Anterior cingulate cortex (tissue), 58 donors: Measurements from ENCODE around the gene HSBP1L1.
"Not testable (repeated sequence)": the region's sequence is repeated elsewhere in the genome, so short reads cannot be mapped to it uniquely, and the experiment has no call there.

Experiments used
- DNase-seq, 58 donors: peaks; one replicate each; lab custom pipeline; 2025; lab: John Stamatoyannopoulos, UW

HSBP1L1 gene

DNA sequence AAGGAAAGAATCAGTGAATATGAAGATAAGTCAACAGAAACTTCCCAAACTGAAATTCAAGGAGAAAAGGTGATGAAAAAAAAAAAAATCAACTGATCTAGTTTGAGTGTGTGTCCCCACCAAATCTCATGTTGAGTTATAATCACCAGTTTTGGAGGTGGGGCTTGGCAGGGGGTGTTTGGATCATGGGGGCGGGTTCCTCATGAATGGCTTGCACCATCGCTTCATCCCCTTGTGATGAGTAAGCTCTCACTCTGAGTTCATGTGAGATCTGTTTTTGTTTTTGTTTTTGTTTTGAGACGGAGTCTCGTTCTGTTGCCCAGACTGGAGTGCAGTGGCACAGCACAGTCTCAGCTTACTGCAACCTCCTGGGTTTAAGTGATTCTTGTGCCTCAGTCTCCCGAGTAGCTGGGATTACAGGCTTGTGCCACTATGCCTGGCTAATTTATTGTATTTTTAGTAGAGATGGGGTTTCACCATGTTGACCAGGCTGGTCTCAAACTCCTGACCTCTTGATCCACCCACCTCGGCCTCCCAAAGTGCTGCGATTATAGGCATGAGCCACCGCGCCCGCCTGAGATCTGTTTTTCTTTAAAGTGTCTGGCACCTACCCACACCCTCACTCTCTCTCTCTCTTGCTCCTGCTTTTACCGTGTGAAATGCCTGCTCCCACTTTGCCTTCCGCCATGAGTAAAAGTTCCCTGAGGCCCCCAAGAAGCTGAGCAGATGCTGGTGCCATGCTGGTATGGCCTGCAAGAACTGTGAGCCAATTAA is 9.0 kb upstream of the HSBP1L1 start:
- no peak for DNase-seq

- DNase-seq: no peak
These were observed 8.2 kb upstream of the HSBP1L1 start for GRCh38 chr18:79956276-79956675.

DNA sequence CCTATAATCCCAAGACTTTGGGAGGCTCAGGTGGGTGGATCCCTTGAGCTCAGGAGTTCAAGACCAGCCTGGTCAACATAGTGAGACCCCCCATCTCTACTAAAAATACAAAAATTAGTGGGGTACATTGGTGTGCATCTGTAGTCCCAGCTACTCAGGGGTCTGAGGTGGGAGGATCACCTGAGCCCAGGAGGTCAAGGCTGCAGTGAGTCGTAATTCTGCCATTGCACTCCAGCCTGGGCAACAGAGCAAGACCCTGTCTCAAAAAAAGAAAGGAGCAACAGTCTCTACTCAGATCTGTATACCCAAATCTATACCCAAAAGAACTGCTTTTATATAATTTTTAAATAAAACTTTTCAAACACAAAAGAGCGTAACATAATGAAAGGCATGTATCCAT is 5.5 kb upstream of the HSBP1L1 start:
- DNase-seq: no peak

DNA sequence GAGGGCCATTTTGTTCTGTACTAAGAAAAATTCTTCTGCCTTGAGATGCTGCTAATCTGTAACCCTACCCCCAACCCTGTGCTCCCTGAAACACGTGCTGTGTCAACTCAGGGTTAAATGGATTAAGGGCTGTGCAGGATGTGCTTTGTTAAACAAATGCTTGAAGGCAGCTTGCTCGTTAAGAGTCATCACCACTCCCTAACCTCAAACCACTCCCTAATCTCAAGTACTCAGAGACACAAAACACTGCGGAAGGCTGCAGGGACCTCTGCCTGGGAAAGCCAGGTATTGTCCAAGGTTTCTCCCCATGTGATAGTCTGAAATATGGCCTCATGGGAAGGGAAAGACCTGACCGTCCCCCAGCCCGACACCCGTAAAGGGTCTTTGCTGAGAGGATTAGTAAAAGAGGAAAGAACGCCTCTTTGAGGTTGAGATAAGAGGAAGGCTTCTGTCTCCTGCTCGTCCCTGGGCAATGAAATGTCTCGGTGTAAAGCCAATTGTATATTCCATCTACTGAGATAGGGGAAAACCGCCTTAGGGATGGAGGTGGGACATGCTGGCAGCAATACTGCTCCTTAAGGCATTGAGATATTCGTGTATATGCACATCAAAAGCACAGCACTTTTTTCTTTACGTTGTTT is 4.2 kb upstream of the HSBP1L1 start:
- not testable (repeated sequence) for DNase-seq

DNA sequence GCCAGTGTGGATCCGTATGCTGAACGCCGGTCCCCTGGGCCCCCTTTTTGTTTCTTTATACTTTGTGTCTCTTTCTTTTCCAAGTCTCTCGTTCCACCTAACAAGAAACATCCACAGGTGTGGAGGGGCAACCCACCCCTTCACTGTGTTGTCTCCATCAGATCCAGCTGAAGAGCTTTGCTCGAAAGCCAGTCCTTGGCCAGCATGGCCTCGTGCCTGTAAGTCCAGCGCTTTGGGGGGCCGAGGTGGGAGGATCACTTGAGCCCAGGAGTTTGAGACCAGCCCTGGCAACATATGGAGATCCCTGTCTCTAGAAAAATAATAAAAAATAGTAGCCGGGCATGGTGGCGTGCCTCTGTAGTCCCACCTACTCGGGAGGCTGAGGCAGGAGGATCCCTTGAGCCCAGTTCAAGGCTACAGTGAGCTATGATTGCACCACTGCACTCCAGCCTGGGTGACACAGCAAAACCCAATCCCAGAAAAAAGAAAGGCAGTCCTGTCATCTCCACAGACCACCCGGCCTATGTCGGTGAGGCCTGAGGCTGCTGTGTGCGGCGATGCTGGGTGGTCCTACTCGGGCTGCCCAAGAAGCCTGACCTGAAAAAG is 3.4 kb upstream of the HSBP1L1 start:
- no peak for DNase-seq

DNA sequence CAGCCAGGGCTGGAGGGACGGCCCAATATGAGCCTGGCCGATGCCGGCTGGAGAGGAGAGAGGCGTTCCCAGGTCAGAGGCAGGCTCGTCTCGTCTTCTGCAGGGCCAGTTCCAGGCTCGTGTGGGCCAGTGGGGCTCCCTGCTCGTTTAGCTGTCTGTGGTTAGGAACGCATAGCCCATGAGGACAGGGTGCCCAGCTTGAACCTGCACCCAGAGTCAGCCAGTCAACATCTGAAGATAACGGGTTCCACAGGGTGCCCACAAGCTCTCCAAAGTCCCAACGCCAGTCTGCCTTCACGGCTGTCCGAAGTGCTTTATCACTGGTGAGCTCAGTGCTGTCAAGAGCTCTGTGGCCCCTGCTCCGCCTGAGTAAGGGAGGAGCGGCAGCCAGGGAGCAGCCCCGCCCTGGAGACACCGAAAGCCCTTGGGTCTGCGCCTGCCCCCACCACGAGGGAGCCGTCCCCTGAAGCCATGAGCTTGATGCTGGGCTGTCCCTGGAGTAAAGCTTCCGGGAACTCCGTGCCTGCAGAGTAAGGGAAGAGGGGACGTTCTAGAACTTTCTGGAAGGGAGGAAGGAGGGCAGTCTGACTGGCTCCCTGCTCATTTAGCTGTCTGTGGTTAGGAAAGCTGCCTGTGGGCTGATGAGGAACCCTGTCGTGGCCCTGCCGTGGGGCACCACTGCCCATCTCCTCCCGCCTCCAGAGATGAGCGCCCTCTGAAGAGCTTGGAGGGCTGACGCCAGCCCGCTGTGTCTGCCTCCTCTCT is 2.7 kb upstream of the HSBP1L1 start:
- peak in 1 of 58 donors; percentile 24 for DNase-seq

GRCh38 chr18:79962311-79962710 is 2.1 kb upstream of the HSBP1L1 start:
- DNase-seq: peak in 1 of 58 donors; percentile 23

DNA sequence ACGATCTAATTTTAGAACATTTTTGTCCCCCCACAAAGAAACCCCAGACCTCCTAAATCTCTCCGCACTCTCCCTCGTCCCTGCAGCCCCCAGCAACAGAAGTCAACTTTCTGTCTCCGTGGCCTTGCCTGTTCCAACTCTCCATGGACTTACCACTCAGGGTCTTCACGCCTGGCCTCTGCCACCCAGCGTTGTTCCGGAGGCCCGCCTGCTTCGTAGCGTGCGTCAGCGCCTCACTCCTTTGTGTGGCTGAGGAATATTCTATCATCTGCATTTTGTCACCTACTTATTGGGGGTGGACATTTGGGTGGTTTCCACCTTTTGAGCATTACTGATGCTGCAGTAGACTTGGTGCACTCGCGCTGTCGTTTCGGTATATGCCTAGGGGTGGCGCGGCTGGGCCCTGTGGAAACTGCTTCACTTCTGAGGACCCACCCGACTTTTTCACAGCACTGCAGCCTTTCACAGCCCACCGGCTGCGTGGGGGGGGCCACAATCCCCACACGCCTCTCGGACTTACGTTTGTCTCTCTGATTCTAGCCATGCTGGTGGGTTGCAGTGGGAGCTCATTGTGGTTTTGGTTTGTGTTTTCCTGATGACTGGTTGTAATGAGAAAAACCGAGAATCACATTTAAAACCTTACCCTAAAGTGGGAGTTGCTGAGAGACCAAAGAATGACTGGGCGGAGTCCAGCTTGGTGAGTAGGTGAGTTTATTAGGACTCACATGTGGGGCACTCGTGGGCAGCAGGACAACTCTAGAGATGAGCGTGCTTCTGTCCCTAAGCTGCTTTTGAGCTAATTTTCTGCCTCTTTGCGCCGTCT is 1.4 kb upstream of the HSBP1L1 start:
- peak in 7 of 58 donors; percentile 16 to 41 (median 35) for DNase-seq

DNA sequence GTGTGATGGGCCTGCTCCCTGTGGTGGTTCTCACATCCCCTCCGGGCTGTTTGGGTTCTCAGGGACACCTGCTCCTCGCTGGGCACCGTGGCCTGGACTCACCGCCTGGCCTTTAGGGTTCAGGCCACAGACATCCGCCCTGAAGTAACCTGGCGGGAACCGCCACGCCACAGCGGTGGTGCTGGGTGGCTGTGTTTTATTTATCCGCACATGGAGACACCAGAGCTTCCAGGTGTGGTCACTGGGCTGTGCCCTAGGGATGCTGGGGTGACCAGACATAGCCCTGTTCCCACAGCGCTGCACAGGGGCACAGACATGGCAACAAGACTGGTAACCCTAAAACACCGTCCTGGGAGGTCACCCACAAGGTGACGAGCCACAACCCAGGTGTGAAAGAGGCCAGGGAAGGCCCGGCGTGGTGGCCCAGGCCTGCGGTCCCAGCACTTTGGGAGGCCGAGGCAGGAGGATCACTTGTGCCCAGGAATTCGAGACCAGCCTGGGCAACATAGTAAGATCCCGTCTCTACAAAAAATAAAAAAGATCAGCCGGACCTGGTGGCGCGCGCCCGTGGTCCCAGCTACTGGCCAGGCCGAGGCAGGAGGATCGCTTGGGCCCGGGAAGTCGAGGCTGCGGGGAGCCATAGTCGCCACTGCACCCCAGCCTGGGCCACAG is 649 bp upstream of the HSBP1L1 start:
- no peak for DNase-seq

DNA sequence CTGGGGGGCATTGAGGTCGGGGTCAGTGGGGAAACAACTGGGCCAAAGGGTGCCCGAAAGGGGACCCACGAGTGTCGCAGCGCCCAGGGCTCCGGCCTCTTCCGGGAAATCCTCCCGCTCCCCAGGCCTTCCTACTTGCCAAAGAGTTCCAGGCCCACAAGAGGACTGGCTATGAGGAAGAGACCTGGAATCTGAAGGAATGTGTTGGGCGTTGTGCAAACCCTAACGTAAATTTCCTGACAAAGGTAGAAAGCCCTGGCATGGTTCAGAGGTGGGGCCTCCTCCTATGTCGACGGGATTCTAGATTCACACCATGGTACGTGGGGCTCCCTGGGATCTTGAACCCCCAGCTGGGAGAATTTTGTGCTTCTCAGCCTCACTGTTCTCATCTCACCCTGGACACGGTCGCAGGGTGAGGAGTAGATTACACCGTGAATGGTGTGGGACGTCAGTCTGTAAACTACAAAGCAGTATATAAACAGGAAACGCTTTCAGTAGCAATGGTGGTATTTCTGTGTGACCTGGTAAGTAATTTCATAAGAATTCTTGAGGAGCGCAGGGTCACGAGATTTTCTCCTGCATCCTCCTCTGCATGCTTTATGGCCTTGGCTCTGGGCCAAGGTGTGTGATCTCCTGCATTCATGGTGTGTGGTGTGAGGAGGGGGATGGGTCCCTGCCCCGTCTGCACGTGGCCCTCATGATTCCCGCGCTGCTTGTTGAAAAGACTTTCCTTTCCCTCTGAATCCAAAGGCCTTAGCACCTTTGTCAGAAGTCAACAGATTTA is 868 bp downstream of the HSBP1L1 start:
- DNase-seq: peak in 3 of 58 donors; percentile 27 to 37 (median 36)

- DNase-seq: no peak
These were observed 6.1 kb downstream of the HSBP1L1 start for GRCh38 chr18:79970419-79971133.

DNA sequence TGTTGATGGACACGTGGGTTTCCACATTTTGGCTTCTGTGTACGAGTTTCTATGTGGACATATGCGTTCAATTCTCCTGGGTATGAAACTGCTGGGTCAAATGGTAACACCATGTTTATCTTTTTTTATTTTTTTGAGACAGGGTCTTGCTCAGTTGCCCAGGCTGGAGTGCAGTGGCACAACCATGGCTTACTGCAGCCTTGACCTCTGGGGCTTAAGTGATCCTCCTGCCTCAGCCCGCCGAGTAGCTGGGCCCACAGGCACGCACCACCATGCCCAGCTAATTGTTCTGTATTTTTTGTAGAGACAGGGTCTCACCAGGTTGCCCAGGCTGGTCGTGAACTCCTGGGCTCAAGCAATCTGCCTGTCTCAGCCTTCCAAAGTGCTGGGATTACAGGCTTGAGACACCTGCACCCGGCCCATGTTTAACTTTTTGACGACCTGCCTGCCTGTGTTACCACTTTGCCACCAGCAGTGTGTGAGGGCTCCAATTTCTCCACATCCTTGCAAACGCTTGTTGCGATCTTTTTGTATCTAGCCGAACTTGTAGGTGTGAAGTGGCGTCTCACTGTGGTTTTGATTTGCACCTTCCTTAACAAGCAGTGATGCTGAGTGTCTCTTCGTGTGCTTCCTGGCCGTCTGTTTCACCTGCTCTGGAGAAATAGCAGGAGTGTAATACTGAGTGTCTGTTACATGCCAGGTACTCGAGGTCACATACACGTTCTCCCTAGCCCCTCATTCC is 6.9 kb downstream of the HSBP1L1 start:
- no peak for DNase-seq

GRCh38 chr18:79971986-79972385 is 7.5 kb downstream of the HSBP1L1 start:
- DNase-seq: no peak

DNA sequence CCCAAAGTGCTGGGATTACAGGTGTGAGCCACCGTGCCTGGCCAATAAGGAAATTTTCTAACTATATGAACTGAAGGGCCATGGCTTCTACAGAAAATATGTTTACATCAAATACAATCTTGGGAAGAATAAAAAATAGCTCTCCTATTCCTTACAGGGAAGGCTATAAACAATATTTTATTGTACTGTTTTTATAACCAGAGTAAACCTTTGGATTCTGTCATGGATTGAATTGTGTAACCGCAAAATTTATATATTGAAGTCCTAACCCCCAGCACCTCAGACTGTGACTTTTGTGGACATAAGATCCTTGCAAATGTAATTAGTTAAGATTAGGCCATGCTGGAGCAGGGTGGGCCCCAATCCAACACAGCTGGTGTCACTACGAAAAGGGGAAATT is 8.3 kb downstream of the HSBP1L1 start:
- DNase-seq: no peak

DNA sequence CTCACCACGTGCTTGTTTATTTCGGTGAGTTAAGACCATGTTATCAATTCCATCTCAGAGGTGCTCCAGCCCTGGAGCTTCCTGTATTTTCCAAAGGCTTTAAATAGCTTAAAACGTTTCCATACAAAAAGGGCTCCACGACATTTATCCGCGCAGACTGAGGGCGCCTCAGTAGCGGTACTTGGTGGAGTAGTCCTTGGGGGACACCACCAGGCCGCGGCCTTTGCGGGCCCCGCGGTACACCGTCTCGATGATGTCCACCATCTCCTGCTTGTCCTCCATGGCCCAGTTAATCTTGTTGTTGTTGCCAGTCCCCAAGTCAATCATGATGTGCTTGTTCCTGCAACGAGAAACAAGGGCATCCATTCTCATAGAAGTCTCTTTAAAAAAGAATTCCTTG is 9.1 kb downstream of the HSBP1L1 start:
- DNase-seq: no peak

DNA sequence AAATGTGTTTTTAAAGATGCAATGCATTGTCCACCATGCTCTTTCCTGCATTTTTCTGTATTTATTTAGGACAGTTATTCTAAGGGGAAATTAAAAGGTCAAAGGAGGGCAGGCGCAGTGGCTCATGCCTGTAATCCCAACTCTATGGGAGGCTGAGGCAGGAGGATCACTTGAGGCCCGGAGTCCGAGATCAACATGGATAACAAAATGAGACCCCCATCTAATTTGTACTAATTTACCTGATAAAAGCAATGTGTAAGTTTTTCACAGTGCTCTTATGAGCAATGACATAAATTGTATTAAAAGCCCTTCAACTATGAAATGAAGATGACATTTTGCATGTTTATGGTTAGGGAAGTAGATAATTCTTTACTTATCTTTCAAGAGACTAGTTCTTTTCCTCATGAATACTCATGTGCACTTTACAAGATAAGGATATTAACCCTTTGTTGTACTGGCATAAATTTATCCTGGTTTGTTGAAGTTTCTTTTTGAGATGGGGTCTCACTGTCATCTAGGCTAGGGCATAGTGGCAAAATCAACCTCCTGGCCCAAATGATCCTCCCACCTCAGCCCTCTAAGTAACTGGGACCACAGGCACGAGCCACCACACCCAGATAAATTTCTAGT is 9.7 kb downstream of the HSBP1L1 start:
- no peak for DNase-seq

DNA sequence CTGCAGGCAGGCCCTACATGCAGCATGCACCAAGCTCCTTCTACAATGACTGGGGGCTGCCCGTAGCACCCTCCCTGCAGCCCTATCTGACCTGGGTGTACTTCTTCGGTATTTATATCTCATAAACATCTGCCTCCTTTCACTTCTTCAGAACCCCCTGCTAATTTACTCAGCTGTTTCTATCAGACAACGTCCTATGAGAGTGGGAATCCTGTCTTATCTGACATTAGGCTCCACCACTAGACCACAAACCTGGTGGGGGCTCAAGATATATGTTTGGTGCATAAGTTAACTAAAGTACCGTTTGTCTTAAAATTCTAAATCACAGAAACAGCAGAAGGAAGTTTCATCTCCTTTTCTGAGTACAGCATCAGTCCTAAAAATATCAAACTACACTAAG is 10.6 kb downstream of the HSBP1L1 start:
- DNase-seq: no peak
